Kidney (tissue), 22 donors: ENCODE data around the gene TOR1AIP1. TPM values are rescaled to one million over a fixed set of nuclear protein-coding genes. Genes with fewer than 3 reads are reported as not detected.
"Not testable (repeated sequence)": the region's sequence is repeated elsewhere in the genome, so short reads cannot be mapped to it uniquely, and the experiment has no call there.

ENCODE experiments used
- DNase-seq, 5 donors: peaks; one replicate each; pipeline ENCODE4 v3.0.0-alpha.2; 2013 to 2020
- FAIRE-seq: peaks from 2 replicates; lab custom pipeline; 2012; peaks lifted over from hg19 to GRCh38; lab: Jason Lieb, UNC
- H3K27ac ChIP-seq, 2 donors: one replicate each; pipeline ENCODE4 v1.7.0; 2013; ENCODE audit warnings: low read depth in 2 of 2, low read length in 2 of 2, inconsistent platforms in 1 of 2
- H3K27me3 ChIP-seq: one replicate; pipeline ENCODE4 v1.7.1; 2013; ENCODE audit warnings: low read length, inconsistent platforms; ENCODE audit not compliant: control insufficient read depth, insufficient read depth
- H3K36me3 ChIP-seq, 3 donors: one replicate each; pipeline versions ENCODE4 v1.7.0 to v1.7.1; 2013; ENCODE audit warnings: low read length in 3 of 3, control low read depth in 1 of 3, inconsistent platforms in 1 of 3; ENCODE audit not compliant: insufficient read depth in 3 of 3, control insufficient read depth in 2 of 3
- H3K4me1 ChIP-seq, 3 donors: one replicate each; pipeline versions ENCODE4 v1.7.0 to v1.7.1; 2013; ENCODE audit warnings: low read length in 3 of 3, inconsistent platforms in 1 of 3, low read depth in 1 of 3; ENCODE audit not compliant: control insufficient read depth in 2 of 3, insufficient read depth in 2 of 3
- H3K4me3 ChIP-seq, 3 donors: one replicate each; pipeline versions ENCODE4 v1.7.0 to v1.8.1; 2013; ENCODE audit warnings: low read length in 3 of 3, control low read depth in 1 of 3, inconsistent platforms in 1 of 3
- H3K9ac ChIP-seq, 3 donors: one replicate each; pipeline versions ENCODE4 v1.7.0 to v1.7.1; 2013; ENCODE audit warnings: low read length in 3 of 3, control low read depth in 1 of 3, inconsistent platforms in 1 of 3
- H3K9me3 ChIP-seq, 3 donors: one replicate each; pipeline versions ENCODE4 v1.7.0 to v1.7.1; 2013; ENCODE audit warnings: low read length in 3 of 3, control low read depth in 1 of 3, inconsistent platforms in 1 of 3; ENCODE audit not compliant: control insufficient read depth in 2 of 3, insufficient read depth in 1 of 3
- intact Hi-C: fragments of 100-400 bp; cut with DNase I; formaldehyde crosslinking; loops from one replicate; pipeline ENCODE4 v1.11.1; 2022
- long read RNA-seq, 10 donors: library from polyadenylated mRNA in 1 of 10; unstranded in 1 of 10; transcript quantifications; one replicate each; pipeline ENCODE4 v2.0.0 and lab custom pipeline, GENCODE V29; 2021 to 2026
- polyA plus RNA-seq: library from polyadenylated mRNA; stranded (reverse); fragments of 350-450 nt; fragmentation: Illumina TruSeq; extraction: RNeasy Lipid Tissue Mini Kit (QIAGEN cat#74804); gene quantifications from one replicate; pipeline ENCODE4 v1.2.3, GENCODE V29; 2014; ENCODE audit warnings: low read depth, low replicate concordance; ENCODE audit not compliant: insufficient read depth
- total RNA-seq: library from RNA; stranded (reverse); fragmentation: NEBNext Ultra II Directional; extraction: Animal tissue kit (Norgen Biotek cat#: 25700); gene quantifications from one replicate; pipeline ENCODE4 v1.2.1, GENCODE V29; 2021
- TF ChIP-seq, protein P1 (sequence below): IDR thresholded peaks from 3 replicates; pipeline ENCODE4 v1.5.1; 2012; ENCODE audit warnings: mild to moderate bottlenecking, moderate library complexity, borderline replicate concordance; ENCODE audit not compliant: insufficient read depth; ENCODE audit errors: extremely low read depth
- donor health status: control.
- donor health status: control.
- donor health status: control.
- donor health status: control.
- donor health status: control.
- donor health status: DM: yes; HTN: yes; CAD: no.
- donor health status: Normal renal cell carcinoma (clear cell type).

Gene TOR1AIP1
- total RNA-seq (44.2 TPM), polyA plus RNA-seq (20.8 TPM)
- long read RNA-seq, donor 1, full-length matches to known transcripts, result 5 of 5 reads
- long read RNA-seq, donor 1, partial matches to known transcripts, result 0 of 5 reads
- long read RNA-seq, donor 1, other reads (novel, unspliced or antisense), result 0 of 5 reads
- long read RNA-seq, donor 2, full-length matches to known transcripts, result 8 of 8 reads
- long read RNA-seq, donor 2, partial matches to known transcripts, result 0 of 8 reads
- long read RNA-seq, donor 2, other reads (novel, unspliced or antisense), result 0 of 8 reads
- long read RNA-seq, donor 3, full-length matches to known transcripts, result 10 of 10 reads
- long read RNA-seq, donor 3, partial matches to known transcripts, result 0 of 10 reads
- long read RNA-seq, donor 3, other reads (novel, unspliced or antisense), result 0 of 10 reads
- long read RNA-seq, donor 4, full-length matches to known transcripts, result 9 of 15 reads
- long read RNA-seq, donor 4, partial matches to known transcripts, result 6 of 15 reads
- long read RNA-seq, donor 4, other reads (novel, unspliced or antisense), result 0 of 15 reads
- long read RNA-seq, donor 5, full-length matches to known transcripts, result 1 of 1 reads
- long read RNA-seq, donor 5, partial matches to known transcripts, result 0 of 1 reads
- long read RNA-seq, donor 5, other reads (novel, unspliced or antisense), result 0 of 1 reads
- long read RNA-seq, donor 6, full-length matches to known transcripts, result 8 of 15 reads
- long read RNA-seq, donor 6, partial matches to known transcripts, result 7 of 15 reads
- long read RNA-seq, donor 6, other reads (novel, unspliced or antisense), result 0 of 15 reads
- long read RNA-seq, donor 7, transcript TOR1AIP1-208 (10 exons, 3,685 nt), result major isoform, 13 of 16 reads
- long read RNA-seq, donor 7, partial matches to known transcripts, result 0 of 16 reads
- long read RNA-seq, donor 7, other reads (novel, unspliced or antisense), result 3 of 16 reads
- long read RNA-seq, donor 8, full-length matches to known transcripts, result 4 of 33 reads
- long read RNA-seq, donor 8, partial matches to known transcripts, result 29 of 33 reads
- long read RNA-seq, donor 8, other reads (novel, unspliced or antisense), result 0 of 33 reads
- long read RNA-seq, donor 9, full-length matches to known transcripts, result 4 of 4 reads
- long read RNA-seq, donor 9, partial matches to known transcripts, result 0 of 4 reads
- long read RNA-seq, donor 9, other reads (novel, unspliced or antisense), result 0 of 4 reads
- long read RNA-seq, donor 10, full-length matches to known transcripts, result 9 of 9 reads
- long read RNA-seq, donor 10, partial matches to known transcripts, result 0 of 9 reads
- long read RNA-seq, donor 10, other reads (novel, unspliced or antisense), result 0 of 9 reads

GRCh38 chr1:179882253-179883039 lies at the start of gene TOR1AIP1:
Gene TOR1AIP1, plus strand, starts transcription at chr1:179882285. Its CDS starts 218 bp downstream, at chr1:179882503.
- Histone ChIP-seq H3K9me3 (no peaks in the 10 kb centered on the region), H3K4me1 (peaks cover 0 to 15% (median 0%) of the 10 kb centered on the region in 3 donors), H3K36me3 (peaks cover 2 to 15% (median 4%) of the 10 kb centered on the region in 3 donors), H3K4me3 (peak within 1 kb of the TSS; percentile 74 to 91 (median 87)), H3K27ac (peak within 1 kb of the TSS; percentile 100), H3K27me3 (no peaks in the 10 kb centered on the region), H3K9ac (peak within 1 kb of the TSS; percentile 83 to 99 (median 96))
- TF ChIP-seq, protein P1, sequence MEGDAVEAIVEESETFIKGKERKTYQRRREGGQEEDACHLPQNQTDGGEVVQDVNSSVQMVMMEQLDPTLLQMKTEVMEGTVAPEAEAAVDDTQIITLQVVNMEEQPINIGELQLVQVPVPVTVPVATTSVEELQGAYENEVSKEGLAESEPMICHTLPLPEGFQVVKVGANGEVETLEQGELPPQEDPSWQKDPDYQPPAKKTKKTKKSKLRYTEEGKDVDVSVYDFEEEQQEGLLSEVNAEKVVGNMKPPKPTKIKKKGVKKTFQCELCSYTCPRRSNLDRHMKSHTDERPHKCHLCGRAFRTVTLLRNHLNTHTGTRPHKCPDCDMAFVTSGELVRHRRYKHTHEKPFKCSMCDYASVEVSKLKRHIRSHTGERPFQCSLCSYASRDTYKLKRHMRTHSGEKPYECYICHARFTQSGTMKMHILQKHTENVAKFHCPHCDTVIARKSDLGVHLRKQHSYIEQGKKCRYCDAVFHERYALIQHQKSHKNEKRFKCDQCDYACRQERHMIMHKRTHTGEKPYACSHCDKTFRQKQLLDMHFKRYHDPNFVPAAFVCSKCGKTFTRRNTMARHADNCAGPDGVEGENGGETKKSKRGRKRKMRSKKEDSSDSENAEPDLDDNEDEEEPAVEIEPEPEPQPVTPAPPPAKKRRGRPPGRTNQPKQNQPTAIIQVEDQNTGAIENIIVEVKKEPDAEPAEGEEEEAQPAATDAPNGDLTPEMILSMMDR, result peak; percentile 15
- intact Hi-C loops, result no loop called here
- DNase-seq (peak; percentile 99 to 100 (median 99)), FAIRE-seq (no peak)

- H3K27ac ChIP-seq, H3K9me3 ChIP-seq, H3K4me1 ChIP-seq, FAIRE-seq, H3K4me3 ChIP-seq, H3K27me3 ChIP-seq, DNase-seq, H3K9ac ChIP-seq, H3K36me3 ChIP-seq, intact Hi-C loops: not testable (repeated sequence)
These were observed 45.2 kb upstream of the TOR1AIP1 start for GRCh38 chr1:179836686-179837445.

DNA sequence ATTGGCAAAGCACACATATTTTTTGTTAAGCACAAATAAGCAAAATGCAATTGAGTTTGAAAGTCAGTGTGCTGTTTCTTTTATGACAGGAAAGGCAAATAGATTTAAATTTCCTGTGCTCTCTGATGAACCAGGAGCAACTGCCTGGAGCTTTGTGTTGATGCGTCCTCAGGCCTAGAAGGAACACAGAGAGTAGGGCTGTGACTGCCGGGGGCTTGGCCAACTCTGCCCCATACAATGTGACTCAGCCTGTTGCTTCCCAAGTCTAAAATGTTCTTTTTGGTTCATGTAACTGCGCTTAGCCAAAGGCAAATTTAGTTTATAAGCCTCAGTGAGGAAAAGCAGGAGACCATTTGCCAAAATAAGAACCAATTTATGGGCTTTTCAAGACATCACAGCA lies 42.0 kb upstream of the TOR1AIP1 start:
- FAIRE-seq (no peak), DNase-seq (no peak)
- TF ChIP-seq, protein P1, result no peak
- Histone ChIP-seq H3K36me3 (no peaks in the 10 kb centered on the region), H3K4me3 (no peak overlapping the region), H3K27me3 (no peaks in the 10 kb centered on the region), H3K4me1 (no peaks in the 10 kb centered on the region), H3K9ac (no peak overlapping the region), H3K9me3 (no peaks in the 10 kb centered on the region), H3K27ac (no peak overlapping the region)
- intact Hi-C loops, result no loop called here
